ENCODE measurements around the gene ZNF48. TPM values are rescaled to one million over a fixed set of nuclear protein-coding genes. Genes with fewer than 3 reads are reported as not detected.

ZNF48 gene
- total RNA-seq, 2 experiments from 2014 or later = 17.3 to 18.8 TPM

DNA sequence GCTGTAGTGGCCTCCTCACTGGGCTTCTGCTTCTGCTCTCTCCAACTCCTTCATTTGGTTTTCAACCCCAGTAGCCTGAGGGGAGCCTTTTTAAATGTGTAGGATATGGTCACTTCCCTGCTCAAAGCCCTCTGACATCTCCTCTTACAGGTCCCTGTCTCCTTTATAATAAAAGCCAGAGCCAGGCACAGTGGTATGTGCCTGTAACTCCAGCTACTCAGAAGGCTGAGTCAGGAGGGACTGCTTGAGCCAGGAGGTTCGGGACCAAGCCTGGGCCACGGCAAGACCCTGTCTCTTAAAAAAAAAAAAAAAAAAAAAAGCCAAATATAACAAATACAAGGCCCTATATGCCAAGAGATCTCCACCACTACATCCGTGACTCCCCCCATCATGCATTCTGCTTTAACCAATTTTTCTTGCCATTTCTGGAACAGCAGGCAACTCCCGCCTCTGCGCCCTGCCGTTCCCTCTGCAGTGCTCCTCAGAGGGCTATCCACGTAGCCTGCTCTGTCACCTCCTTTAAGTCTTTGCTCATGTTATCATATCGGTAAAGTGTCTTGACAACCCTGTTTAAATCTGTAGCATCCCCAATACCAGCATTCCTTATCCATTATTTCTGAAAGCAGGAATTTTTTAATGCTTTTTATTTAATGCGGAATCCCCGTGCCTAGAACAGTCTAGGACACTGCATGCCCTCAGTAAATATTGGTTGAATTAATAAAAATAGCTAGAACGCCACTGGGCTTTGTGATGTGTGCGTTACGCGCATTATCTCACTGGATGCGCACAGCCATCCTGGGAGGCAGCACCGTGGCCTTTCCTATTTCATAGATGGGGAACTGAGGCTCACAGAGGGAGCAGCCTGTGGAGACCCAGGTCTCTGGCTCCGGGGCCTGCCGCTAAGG lies 21.7 kb downstream of the ZNF48 start:
- Histone ChIP-seq H3K9me2 (ENCODE audit: insufficient read depth, low read length) (no peaks in the 10 kb centered on the region), H3K4me3 (ENCODE audit: low read depth, low read length, poor library complexity, severe bottlenecking) (peak overlapping the region; percentile 62), H3K79me2 (ENCODE audit: insufficient read depth, low read depth, low read length) (peaks cover 4% of the 10 kb centered on the region; the same call in 1 of the 2 replicates), H3K36me3 (ENCODE audit: insufficient read depth, low read length) (peaks cover 71% of the 10 kb centered on the region), H3K9me3 (ENCODE audit: low read length) (no peaks in the 10 kb centered on the region), H3K27ac (ENCODE audit: low read depth, low read length, poor library complexity, severe bottlenecking) (no peak overlapping the region), H3K4me1 (ENCODE audit: insufficient read depth, low read length, poor library complexity, severe bottlenecking) (peaks cover 20% of the 10 kb centered on the region), H4K20me1 (ENCODE audit: insufficient read depth, low read length) (no peaks in the 10 kb centered on the region), H2AFZ (ENCODE audit: low read length) (peak overlapping the region; percentile 16; the same call in 1 of the 2 replicates), H3K4me2 (ENCODE audit: low read length) (peak overlapping the region; percentile 72)
- no peak for TF ChIP-seq EZH2phosphoT487 (IDR thresholded peaks at IDR 0.05; ENCODE audit: borderline replicate concordance, low read depth, low read length)
- TF ChIP-seq, protein P1, sequence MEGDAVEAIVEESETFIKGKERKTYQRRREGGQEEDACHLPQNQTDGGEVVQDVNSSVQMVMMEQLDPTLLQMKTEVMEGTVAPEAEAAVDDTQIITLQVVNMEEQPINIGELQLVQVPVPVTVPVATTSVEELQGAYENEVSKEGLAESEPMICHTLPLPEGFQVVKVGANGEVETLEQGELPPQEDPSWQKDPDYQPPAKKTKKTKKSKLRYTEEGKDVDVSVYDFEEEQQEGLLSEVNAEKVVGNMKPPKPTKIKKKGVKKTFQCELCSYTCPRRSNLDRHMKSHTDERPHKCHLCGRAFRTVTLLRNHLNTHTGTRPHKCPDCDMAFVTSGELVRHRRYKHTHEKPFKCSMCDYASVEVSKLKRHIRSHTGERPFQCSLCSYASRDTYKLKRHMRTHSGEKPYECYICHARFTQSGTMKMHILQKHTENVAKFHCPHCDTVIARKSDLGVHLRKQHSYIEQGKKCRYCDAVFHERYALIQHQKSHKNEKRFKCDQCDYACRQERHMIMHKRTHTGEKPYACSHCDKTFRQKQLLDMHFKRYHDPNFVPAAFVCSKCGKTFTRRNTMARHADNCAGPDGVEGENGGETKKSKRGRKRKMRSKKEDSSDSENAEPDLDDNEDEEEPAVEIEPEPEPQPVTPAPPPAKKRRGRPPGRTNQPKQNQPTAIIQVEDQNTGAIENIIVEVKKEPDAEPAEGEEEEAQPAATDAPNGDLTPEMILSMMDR (conservative IDR thresholded peaks at IDR 0.05; ENCODE audit: low read length) = no peak
- no peak for DNase-seq (ENCODE audit: low spot score)
- intact Hi-C loops (cut with micrococcal nuclease; ENCODE audit: unreplicated experiment) = no loop called here
- POLR2A ChIA-PET = interaction anchor here (0.6 to 2.0 kb wide), 8 partner anchors 10 to 201 kb away, joined by 3 to 8 read pairs (median 4); partner anchors contain the start of genes DCTPP1, TBC1D10B, ZNF48 and ZNF771
- no TSS peak for BruUV-seq (replicated peaks)
- CTCF ChIA-PET (ENCODE audit: unreplicated experiment) = interaction anchor here (0.6 to 1.1 kb wide), 4 partner anchors 8 to 88 kb away, joined by 3 to 5 read pairs (median 4); partner anchors contain the start of gene DCTPP1

DNA sequence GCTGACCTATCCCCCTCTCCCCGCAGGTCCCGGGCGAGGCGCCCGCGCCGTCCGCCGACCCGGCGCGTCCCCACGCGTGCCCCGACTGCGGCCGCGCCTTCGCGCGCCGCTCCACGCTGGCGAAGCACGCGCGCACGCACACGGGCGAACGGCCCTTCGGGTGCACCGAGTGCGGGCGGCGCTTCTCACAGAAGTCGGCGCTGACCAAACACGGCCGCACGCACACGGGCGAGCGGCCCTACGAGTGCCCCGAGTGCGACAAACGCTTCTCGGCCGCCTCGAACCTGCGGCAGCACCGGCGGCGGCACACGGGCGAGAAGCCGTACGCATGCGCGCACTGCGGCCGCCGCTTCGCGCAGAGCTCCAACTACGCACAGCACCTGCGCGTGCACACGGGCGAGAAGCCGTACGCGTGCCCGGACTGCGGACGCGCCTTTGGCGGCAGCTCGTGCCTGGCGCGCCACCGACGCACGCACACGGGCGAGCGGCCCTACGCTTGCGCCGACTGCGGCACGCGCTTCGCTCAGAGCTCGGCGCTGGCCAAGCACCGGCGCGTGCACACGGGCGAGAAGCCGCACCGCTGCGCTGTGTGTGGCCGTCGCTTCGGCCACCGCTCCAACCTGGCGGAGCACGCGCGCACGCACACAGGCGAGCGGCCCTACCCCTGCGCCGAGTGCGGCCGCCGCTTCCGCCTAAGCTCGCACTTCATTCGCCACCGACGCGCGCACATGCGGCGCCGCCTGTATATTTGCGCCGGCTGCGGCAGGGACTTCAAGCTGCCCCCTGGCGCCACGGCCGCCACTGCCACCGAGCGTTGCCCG lies 22.5 kb downstream of the ZNF48 start:
- Histone ChIP-seq H3K9me3 (ENCODE audit: low read length) (no peaks in the 10 kb centered on the region), H3K27ac (ENCODE audit: low read depth, low read length, poor library complexity, severe bottlenecking) (peak overlapping the region; percentile 54), H3K9me2 (ENCODE audit: insufficient read depth, low read length) (no peaks in the 10 kb centered on the region), H4K20me1 (ENCODE audit: insufficient read depth, low read length) (no peaks in the 10 kb centered on the region), H3K4me3 (ENCODE audit: low read depth, low read length, poor library complexity, severe bottlenecking) (peak overlapping the region; percentile 62), H3K4me2 (ENCODE audit: low read length) (peak overlapping the region; percentile 72), H2AFZ (ENCODE audit: low read length) (peak overlapping the region; percentile 16), H3K79me2 (ENCODE audit: insufficient read depth, low read depth, low read length) (peaks cover 3% of the 10 kb centered on the region; the same call in 1 of the 2 replicates), H3K4me1 (ENCODE audit: insufficient read depth, low read length, poor library complexity, severe bottlenecking) (peaks cover 20% of the 10 kb centered on the region), H3K36me3 (ENCODE audit: insufficient read depth, low read length) (peaks cover 71% of the 10 kb centered on the region)
- BruUV-seq (replicated peaks) = no TSS peak
- peak; percentile 96 for DNase-seq (ENCODE audit: low spot score)
- ChIA-PET CTCF (ENCODE audit: unreplicated experiment) (interaction anchor here (0.6 to 1.1 kb wide), 6 partner anchors 9 to 87 kb away, joined by 3 to 5 read pairs (median 3); partner anchors contain the start of gene DCTPP1), POLR2A (interaction anchor here (0.6 to 2.0 kb wide), 8 partner anchors 9 to 200 kb away, joined by 3 to 8 read pairs (median 4); partner anchors contain the start of genes DCTPP1, TBC1D10B, ZNF48 and ZNF771)
- intact Hi-C loops (cut with micrococcal nuclease; ENCODE audit: unreplicated experiment) = no loop called here
- TF ChIP-seq, protein P1 (conservative IDR thresholded peaks at IDR 0.05; ENCODE audit: low read length) = no peak
- no peak for TF ChIP-seq EZH2phosphoT487 (IDR thresholded peaks at IDR 0.05; ENCODE audit: borderline replicate concordance, low read depth, low read length)

All from OCI-LY7 (cell line).